Measurements from ENCODE around the gene SKP2.
"Not testable (repeated sequence)": the region's sequence is repeated elsewhere in the genome, so short reads cannot be mapped to it uniquely, and the experiment has no call there.

The SKP2 gene

DNA sequence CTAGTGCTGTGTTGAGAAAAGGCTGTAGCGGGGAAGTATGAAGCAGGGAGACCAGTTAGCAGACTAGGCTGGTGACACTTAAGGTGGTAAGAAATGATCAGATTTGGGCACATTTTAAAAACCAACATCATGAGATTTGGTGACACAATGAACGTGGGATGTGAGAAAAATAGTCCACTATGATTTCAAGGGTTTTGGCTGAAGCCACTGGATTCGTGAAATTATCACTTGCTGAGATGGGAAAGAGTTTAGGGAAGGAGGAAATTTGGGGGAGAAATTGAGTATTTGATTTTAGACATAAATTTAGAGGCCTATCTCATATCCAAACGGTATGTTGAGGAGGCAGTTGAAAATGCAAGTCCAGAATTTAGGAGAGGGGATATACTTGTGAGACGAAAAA, 23.1 kb downstream of the SKP2 start:
- Histone ChIP-seq H3K4me3 (ENCODE audit: extremely low read depth, insufficient read depth, low read length, poor library complexity, severe bottlenecking) (no peak overlapping the region), H3K36me3 (ENCODE audit: control insufficient read depth, insufficient read depth, low read length) (peaks cover 74% of the 10 kb centered on the region), H3K4me1 (ENCODE audit: control insufficient read depth, insufficient read depth, low read length, poor library complexity, severe bottlenecking) (no peaks in the 10 kb centered on the region), H3K9me3 (ENCODE audit: control insufficient read depth, low read length) (no peaks in the 10 kb centered on the region), H3K27ac (ENCODE audit: low read depth, low read length, severe bottlenecking) (no peak overlapping the region)
- 95 to 100% methylated on average over 2 to 3 of the region's 5 CpGs for WGBS, 2 experiments (ENCODE audit: insufficient coverage in 2 of 2)

DNA sequence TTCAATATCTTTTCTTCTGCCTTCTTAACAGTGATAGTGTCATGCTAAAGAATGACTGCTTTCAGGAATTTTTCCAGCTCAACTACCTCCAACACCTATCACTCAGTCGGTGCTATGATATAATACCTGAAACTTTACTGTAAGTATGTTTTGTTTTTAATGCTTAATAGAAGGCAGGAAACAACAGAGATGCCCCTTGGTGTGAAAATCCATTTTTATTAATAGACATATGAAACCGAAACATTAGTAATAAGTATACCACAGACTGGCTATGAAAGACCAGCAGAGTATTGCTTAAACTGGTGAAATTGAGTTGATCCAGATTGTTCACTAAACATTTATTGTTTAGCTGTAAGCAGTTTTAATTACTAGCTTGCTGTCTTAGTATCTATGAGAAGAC, 25.2 kb downstream of the SKP2 start:
- H3K36me3 ChIP-seq (ENCODE audit: control insufficient read depth, insufficient read depth, low read length), result peaks cover 74% of the 10 kb centered on the region

DNA sequence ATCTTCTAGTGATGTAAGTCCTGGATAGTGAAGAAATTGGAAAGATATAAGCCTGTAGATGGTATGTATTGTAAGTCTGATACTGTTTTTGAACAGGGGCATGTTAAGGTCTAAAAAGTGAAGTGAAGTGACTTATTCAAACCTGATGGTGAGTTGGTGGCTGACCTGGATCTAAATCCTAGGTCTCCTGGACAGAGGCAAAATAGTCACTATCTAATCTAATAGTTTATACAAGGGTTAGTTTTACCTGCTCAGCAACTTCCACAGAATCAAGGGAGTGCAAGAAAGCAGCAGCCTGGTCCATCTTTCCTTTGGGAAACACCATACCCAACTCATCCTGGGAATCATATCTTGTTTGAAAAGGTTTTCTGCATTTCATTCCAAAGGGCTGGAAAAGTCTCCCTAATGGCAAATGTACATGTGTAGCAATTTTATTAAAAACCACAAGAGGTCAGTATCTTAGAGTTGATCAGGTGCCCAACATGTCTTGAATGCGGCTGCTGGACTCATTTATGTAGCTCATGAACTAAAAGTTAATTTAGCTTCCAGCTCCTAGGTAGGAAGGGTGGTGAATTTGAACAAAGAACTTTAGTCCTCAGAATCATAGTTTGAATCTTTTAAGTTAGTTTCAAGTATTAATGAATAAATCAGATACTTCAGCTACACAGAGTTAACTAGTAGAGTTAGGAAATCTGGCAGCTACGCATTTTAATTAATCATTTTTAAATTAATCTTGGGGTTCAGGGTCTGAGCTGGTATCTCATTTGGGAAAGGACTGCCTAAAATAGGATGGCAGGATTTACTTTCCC, 26.0 kb downstream of the SKP2 start:
- Histone ChIP-seq H3K27ac (ENCODE audit: low read depth, low read length, severe bottlenecking) (no peak overlapping the region), H3K4me1 (ENCODE audit: control insufficient read depth, insufficient read depth, low read length, poor library complexity, severe bottlenecking) (no peaks in the 10 kb centered on the region), H3K4me3 (ENCODE audit: extremely low read depth, insufficient read depth, low read length, poor library complexity, severe bottlenecking) (no peak overlapping the region), H3K36me3 (ENCODE audit: control insufficient read depth, insufficient read depth, low read length) (peaks cover 70% of the 10 kb centered on the region), H3K9me3 (ENCODE audit: control insufficient read depth, low read length) (no peaks in the 10 kb centered on the region)
- 100% methylated on average over 1 of the region's 2 CpGs; no CpG with 5 or more reads in 1 of the 2 experiments for WGBS, 2 experiments (ENCODE audit: insufficient coverage in 2 of 2)

More for the DNA sequence above, 25.2 kb downstream of the SKP2 start:
- no CpG with 5 or more reads among the region's 2 CpGs for WGBS, 2 experiments (ENCODE audit: insufficient coverage in 2 of 2)
- no peak overlapping the region for H3K4me3 ChIP-seq (ENCODE audit: extremely low read depth, insufficient read depth, low read length, poor library complexity, severe bottlenecking)
- no peak overlapping the region for H3K27ac ChIP-seq (ENCODE audit: low read depth, low read length, severe bottlenecking)
- no peaks in the 10 kb centered on the region for H3K9me3 ChIP-seq (ENCODE audit: control insufficient read depth, low read length)
- H3K4me1 ChIP-seq (ENCODE audit: control insufficient read depth, insufficient read depth, low read length, poor library complexity, severe bottlenecking), result no peaks in the 10 kb centered on the region

DNA sequence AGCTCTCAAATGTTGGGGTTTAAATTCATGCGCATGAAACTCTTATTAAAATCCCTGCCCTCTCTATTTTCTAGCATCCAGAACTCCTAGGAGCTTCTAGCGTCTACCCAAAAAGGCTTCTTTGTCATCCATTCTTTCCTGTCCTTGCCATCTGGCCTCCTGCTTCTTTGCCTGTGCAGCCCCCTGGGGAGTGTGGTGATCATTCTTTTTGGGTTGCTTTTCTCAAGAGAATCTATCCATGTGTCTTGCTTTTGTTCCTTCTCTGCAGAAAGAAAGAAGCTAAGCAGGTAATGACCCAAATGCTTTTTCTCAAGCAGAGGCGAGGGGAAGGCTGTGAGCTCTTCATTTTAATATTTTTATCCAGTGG, 26.6 kb downstream of the SKP2 start:
- H3K4me3 ChIP-seq (ENCODE audit: extremely low read depth, insufficient read depth, low read length, poor library complexity, severe bottlenecking), result no peak overlapping the region
- no peaks in the 10 kb centered on the region for H3K9me3 ChIP-seq (ENCODE audit: control insufficient read depth, low read length)
- H3K4me1 ChIP-seq (ENCODE audit: control insufficient read depth, insufficient read depth, low read length, poor library complexity, severe bottlenecking), result no peaks in the 10 kb centered on the region
- 86 to 100% methylated on average over 1 to 2 of the region's 3 CpGs for WGBS, 2 experiments (ENCODE audit: insufficient coverage in 2 of 2)
- H3K27ac ChIP-seq (ENCODE audit: low read depth, low read length, severe bottlenecking), result no peak overlapping the region
- H3K36me3 ChIP-seq (ENCODE audit: control insufficient read depth, insufficient read depth, low read length), result peaks cover 68% of the 10 kb centered on the region

DNA sequence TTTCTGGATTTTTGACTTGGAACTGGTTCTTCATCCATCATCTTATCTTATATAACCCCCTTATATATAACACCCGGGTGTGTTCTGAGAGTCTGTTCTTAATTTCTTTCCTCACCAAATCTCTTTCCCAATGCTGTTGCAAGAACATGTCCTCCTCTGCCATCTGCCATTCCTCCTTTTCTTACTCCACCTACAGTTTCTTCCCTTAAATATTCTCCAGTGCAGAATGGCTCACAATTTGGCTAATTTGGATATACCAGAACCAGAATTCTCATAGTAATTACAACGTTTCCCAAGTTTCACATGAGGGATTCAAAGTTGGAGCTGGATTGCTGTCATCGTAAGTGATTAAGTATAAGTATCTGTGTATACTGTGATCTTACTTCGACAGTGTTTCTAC, 28.0 kb downstream of the SKP2 start:
- no peak overlapping the region for H3K27ac ChIP-seq (ENCODE audit: low read depth, low read length, severe bottlenecking)
- H3K36me3 ChIP-seq (ENCODE audit: control insufficient read depth, insufficient read depth, low read length), result peaks cover 62% of the 10 kb centered on the region
- no peaks in the 10 kb centered on the region for H3K4me1 ChIP-seq (ENCODE audit: control insufficient read depth, insufficient read depth, low read length, poor library complexity, severe bottlenecking)
- no peaks in the 10 kb centered on the region for H3K9me3 ChIP-seq (ENCODE audit: control insufficient read depth, low read length)
- WGBS, 2 experiments (ENCODE audit: insufficient coverage in 2 of 2), result 88 to 93% methylated on average over 1 of the region's 4 CpGs
- no peak overlapping the region for H3K4me3 ChIP-seq (ENCODE audit: extremely low read depth, insufficient read depth, low read length, poor library complexity, severe bottlenecking)

DNA sequence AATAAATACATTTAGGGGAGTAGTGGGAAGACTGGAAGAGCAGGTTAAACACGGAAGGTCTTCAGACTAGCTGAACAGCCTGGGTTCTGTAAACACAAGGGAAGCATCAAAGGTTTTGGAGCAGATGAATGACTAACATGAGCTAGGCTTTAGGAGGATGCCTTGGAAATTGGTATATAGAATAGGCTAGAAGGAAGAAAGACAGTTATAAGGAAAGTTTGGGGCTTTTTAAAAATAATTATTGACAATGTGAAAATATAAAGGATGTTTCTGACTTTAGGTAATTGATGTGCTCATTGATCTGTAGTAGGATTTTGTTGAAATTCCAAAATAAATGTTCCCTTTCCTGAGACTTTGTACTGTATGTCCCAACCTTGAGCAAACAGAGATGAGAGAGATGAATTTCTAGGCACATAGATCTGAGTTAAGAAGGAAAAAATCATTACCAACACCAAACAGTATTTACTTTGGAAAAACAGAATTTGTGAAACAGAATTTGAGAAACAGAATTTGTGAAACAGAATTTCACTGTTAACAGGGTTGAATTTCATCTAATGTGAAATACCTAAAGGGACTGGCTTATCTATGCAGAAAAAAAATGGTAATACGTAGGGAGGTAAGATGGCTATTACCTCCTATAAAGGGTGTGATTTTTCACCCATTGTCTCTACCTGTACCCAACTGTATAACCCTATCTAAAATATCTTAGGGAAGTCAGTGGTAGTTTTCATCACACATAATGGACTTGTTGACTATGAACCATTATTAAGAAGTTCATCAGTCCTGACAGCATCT, 28.8 kb downstream of the SKP2 start:
- 89 to 100% methylated on average over 1 of the region's 2 CpGs for WGBS, 2 experiments (ENCODE audit: insufficient coverage in 2 of 2)
- H3K4me3 ChIP-seq (ENCODE audit: extremely low read depth, insufficient read depth, low read length, poor library complexity, severe bottlenecking), result no peak overlapping the region
- H3K9me3 ChIP-seq (ENCODE audit: control insufficient read depth, low read length), result no peaks in the 10 kb centered on the region
- H3K27ac ChIP-seq (ENCODE audit: low read depth, low read length, severe bottlenecking), result no peak overlapping the region
- H3K36me3 ChIP-seq (ENCODE audit: control insufficient read depth, insufficient read depth, low read length), result peaks cover 58% of the 10 kb centered on the region
- H3K4me1 ChIP-seq (ENCODE audit: control insufficient read depth, insufficient read depth, low read length, poor library complexity, severe bottlenecking), result no peaks in the 10 kb centered on the region

DNA sequence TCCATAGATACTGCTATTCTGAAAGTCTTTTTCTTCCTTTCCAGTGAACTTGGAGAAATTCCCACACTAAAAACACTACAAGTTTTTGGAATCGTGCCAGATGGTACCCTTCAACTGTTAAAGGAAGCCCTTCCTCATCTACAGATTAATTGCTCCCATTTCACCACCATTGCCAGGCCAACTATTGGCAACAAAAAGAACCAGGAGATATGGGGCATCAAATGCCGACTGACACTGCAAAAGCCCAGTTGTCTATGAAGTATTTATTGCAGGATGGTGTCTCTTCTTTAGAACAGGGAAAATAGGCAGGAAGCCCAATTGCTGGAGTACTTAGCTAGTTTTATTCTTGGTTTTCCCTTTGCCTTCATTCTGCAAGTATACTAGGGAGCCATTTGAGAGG, 29.9 kb downstream of the SKP2 start:
- no peak overlapping the region for H3K27ac ChIP-seq (ENCODE audit: low read depth, low read length, severe bottlenecking)
- H3K36me3 ChIP-seq (ENCODE audit: control insufficient read depth, insufficient read depth, low read length), result peaks cover 58% of the 10 kb centered on the region
- no peaks in the 10 kb centered on the region for H3K4me1 ChIP-seq (ENCODE audit: control insufficient read depth, insufficient read depth, low read length, poor library complexity, severe bottlenecking)
- no peaks in the 10 kb centered on the region for H3K9me3 ChIP-seq (ENCODE audit: control insufficient read depth, low read length)
- no peak overlapping the region for H3K4me3 ChIP-seq (ENCODE audit: extremely low read depth, insufficient read depth, low read length, poor library complexity, severe bottlenecking)
- WGBS, 2 experiments (ENCODE audit: insufficient coverage in 2 of 2), result 86 to 100% methylated on average over 1 of the region's 2 CpGs

DNA sequence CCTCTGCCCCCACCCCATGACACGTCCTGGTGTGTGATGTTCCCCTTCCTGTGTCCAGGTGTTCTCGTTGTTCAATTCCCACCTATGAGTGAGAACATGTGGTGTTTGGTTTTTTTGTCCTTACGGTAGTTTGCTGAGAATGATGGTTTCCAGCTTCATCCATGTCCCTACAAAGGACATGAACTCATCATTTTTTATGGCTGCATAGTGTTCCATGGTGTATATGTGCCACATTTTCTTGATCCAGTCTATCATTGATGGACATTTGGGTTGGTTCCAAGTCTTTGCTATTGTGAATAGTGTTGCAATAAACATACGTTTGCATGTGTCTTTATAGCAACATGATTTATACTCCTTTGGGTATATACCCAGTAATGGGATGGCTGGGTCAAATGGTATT, 32.5 kb downstream of the SKP2 start:
- WGBS, 2 experiments (ENCODE audit: insufficient coverage in 2 of 2), result no CpG with 5 or more reads among the region's 4 CpGs
- not testable (repeated sequence) for H3K4me1 ChIP-seq (ENCODE audit: control insufficient read depth, insufficient read depth, low read length, poor library complexity, severe bottlenecking); H3K4me3 ChIP-seq (ENCODE audit: extremely low read depth, insufficient read depth, low read length, poor library complexity, severe bottlenecking); H3K9me3 ChIP-seq (ENCODE audit: control insufficient read depth, low read length); H3K27ac ChIP-seq (ENCODE audit: low read depth, low read length, severe bottlenecking)
- peaks cover 38% of the 10 kb centered on the region for H3K36me3 ChIP-seq (ENCODE audit: control insufficient read depth, insufficient read depth, low read length)

DNA sequence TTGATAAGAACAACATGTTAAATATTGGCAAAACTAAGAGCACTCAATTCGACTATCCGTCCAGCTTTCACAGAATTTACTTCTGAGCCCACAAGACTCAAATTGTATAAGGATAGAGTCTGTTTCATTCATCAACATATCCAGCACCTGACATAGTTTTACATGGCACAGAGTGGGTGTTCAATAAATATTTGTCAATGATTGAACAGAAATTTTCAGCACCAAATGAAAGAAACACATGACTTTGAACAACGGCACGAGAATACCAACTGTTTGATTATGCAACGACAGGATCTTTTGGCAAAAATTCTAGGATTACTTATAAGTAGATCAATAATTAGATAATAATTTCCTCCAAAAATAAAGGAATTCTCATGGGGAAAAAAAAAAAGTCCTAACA, 41.8 kb downstream of the SKP2 start:
- H3K9me3 ChIP-seq (ENCODE audit: control insufficient read depth, low read length), result peaks cover 3% of the 10 kb centered on the region
- WGBS, 2 experiments (ENCODE audit: insufficient coverage in 2 of 2), result 90% methylated on average over 2 of the region's 5 CpGs; no CpG with 5 or more reads in 1 of the 2 experiments
- peaks cover 40% of the 10 kb centered on the region for H3K36me3 ChIP-seq (ENCODE audit: control insufficient read depth, insufficient read depth, low read length)
- H3K4me1 ChIP-seq (ENCODE audit: control insufficient read depth, insufficient read depth, low read length, poor library complexity, severe bottlenecking), result no peaks in the 10 kb centered on the region
- no peak overlapping the region for H3K4me3 ChIP-seq (ENCODE audit: extremely low read depth, insufficient read depth, low read length, poor library complexity, severe bottlenecking)
- no peak overlapping the region for H3K27ac ChIP-seq (ENCODE audit: low read depth, low read length, severe bottlenecking)

DNA sequence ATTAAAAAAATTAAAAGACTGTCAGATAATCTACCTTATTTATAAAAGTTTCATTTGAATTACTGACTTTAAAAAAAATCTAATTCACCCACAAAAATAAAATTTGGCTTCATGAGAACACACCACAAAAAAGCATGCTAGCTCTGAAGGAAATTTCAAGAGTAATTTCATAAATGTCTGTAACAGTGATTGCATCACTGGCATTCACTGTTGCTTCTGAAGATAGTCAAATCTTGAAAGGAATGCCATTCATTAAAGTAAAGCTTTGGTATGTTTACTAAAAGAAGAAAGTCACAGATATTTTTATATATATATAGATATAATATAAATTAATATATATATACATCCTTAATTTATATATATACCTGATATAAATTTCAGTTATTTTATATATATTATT, 46.4 kb downstream of the SKP2 start:
- Histone ChIP-seq H3K9me3 (ENCODE audit: control insufficient read depth, low read length) (no peaks in the 10 kb centered on the region), H3K36me3 (ENCODE audit: control insufficient read depth, insufficient read depth, low read length) (peaks cover 24% of the 10 kb centered on the region), H3K27ac (ENCODE audit: low read depth, low read length, severe bottlenecking) (no peak overlapping the region), H3K4me3 (ENCODE audit: extremely low read depth, insufficient read depth, low read length, poor library complexity, severe bottlenecking) (no peak overlapping the region), H3K4me1 (ENCODE audit: control insufficient read depth, insufficient read depth, low read length, poor library complexity, severe bottlenecking) (no peaks in the 10 kb centered on the region)

DNA sequence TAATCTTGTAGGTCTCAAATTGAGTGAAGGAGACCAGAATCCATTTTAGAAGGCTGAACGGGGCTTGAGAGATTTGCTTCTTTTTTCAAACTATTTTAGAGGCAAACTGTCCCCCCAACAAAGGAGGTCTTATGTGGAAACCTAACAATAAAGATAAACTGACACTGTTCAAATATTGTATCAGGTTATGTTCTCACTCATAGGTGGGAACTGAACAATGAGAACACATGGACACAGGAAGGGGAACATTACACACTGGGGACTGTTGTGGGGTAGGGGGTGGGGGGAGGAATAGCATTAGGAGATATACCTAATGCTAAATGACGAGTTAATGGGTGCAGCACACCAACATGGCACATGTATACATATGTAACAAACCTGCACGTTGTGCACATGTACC, 46.9 kb downstream of the SKP2 start:
- H3K27ac ChIP-seq (ENCODE audit: low read depth, low read length, severe bottlenecking); H3K9me3 ChIP-seq (ENCODE audit: control insufficient read depth, low read length); H3K4me3 ChIP-seq (ENCODE audit: extremely low read depth, insufficient read depth, low read length, poor library complexity, severe bottlenecking); H3K4me1 ChIP-seq (ENCODE audit: control insufficient read depth, insufficient read depth, low read length, poor library complexity, severe bottlenecking): not testable (repeated sequence)
- H3K36me3 ChIP-seq (ENCODE audit: control insufficient read depth, insufficient read depth, low read length), result peaks cover 24% of the 10 kb centered on the region
- 80 to 100% methylated on average over 1 of the region's 3 CpGs for WGBS, 2 experiments (ENCODE audit: insufficient coverage in 2 of 2)

Measured in mesodermal cell (in vitro differentiated cells).